ENCODE results near the gene DMD. TPM values are rescaled to one million over a fixed set of nuclear protein-coding genes. Genes with fewer than 3 reads are reported as not detected.

The DMD gene
- total RNA-seq, 2 donors from 2014 or later = 19.6 to 24.9 TPM

DNA sequence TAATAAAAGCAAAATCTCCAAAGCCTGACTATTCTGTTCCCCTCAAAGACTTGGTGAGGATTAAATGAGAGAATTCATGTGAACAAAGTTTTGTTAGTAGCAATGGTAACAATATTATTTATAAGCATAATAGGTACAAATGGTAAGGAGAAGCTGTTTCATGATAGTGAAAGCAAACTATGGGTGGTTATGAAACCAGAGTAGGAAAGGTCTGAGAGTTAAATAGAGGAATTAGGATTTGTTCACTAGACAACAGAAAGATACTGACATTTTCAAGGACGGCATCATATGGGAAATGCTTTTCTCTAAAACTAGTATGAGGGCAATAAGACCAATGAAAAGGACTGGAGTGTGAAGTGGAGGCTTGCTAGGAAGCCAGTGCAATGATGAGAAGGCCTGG lies 2010.9 kb downstream of the DMD start:
- no peak overlapping the region for H3K27ac ChIP-seq (ENCODE audit: low read depth, low read length)
- H3K27me3 Mint-ChIP-seq (ENCODE audit: insufficient read depth) = no peaks in the 10 kb centered on the region
- peaks cover 25% of the 10 kb centered on the region for H3K36me3 Mint-ChIP-seq (ENCODE audit: low read depth)
- H3K4me3 Mint-ChIP-seq = no peak overlapping the region
- no peak for DNase-seq
- H3K9me3 ChIP-seq (ENCODE audit: control insufficient read depth, low read length) = no peaks in the 10 kb centered on the region
- H3K4me1 Mint-ChIP-seq = no peaks in the 10 kb centered on the region
- 100% methylated on average over 1 of the region's 1 CpG for WGBS, 2 experiments (ENCODE audit: insufficient coverage in 1 of 2, insufficient read length in 1 of 2)
- no peak overlapping the region for H3K4me3 ChIP-seq (ENCODE audit: low read length)
- H3K27me3 ChIP-seq (ENCODE audit: control insufficient read depth, insufficient read depth, low read length, poor library complexity, severe bottlenecking) = no peaks in the 10 kb centered on the region
- no peak overlapping the region for H3K9ac ChIP-seq (ENCODE audit: extremely low read depth, low read length, poor library complexity, severe bottlenecking)
- TF ChIP-seq, protein P1, sequence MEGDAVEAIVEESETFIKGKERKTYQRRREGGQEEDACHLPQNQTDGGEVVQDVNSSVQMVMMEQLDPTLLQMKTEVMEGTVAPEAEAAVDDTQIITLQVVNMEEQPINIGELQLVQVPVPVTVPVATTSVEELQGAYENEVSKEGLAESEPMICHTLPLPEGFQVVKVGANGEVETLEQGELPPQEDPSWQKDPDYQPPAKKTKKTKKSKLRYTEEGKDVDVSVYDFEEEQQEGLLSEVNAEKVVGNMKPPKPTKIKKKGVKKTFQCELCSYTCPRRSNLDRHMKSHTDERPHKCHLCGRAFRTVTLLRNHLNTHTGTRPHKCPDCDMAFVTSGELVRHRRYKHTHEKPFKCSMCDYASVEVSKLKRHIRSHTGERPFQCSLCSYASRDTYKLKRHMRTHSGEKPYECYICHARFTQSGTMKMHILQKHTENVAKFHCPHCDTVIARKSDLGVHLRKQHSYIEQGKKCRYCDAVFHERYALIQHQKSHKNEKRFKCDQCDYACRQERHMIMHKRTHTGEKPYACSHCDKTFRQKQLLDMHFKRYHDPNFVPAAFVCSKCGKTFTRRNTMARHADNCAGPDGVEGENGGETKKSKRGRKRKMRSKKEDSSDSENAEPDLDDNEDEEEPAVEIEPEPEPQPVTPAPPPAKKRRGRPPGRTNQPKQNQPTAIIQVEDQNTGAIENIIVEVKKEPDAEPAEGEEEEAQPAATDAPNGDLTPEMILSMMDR (conservative IDR thresholded peaks at IDR 0.05) = no peak
- H3K27ac Mint-ChIP-seq = no peak overlapping the region
- H3K4me1 ChIP-seq (ENCODE audit: control insufficient read depth, insufficient read depth, low read length) = no peaks in the 10 kb centered on the region
- no peaks in the 10 kb centered on the region for H3K36me3 ChIP-seq (ENCODE audit: control insufficient read depth, insufficient read depth, low read length)
- H3K9me3 Mint-ChIP-seq = peaks cover 40% of the 10 kb centered on the region

- TF ChIP-seq, protein P1 (conservative IDR thresholded peaks at IDR 0.05) = no peak
- no peaks in the 10 kb centered on the region for H3K4me1 ChIP-seq (ENCODE audit: control insufficient read depth, insufficient read depth, low read length)
- no peak overlapping the region for H3K27ac Mint-ChIP-seq
- no peaks in the 10 kb centered on the region for H3K27me3 ChIP-seq (ENCODE audit: control insufficient read depth, insufficient read depth, low read length, poor library complexity, severe bottlenecking)
- no peak for DNase-seq
- H3K4me1 Mint-ChIP-seq = no peaks in the 10 kb centered on the region
- no peak overlapping the region for H3K9ac ChIP-seq (ENCODE audit: extremely low read depth, low read length, poor library complexity, severe bottlenecking)
- no peaks in the 10 kb centered on the region for H3K9me3 ChIP-seq (ENCODE audit: control insufficient read depth, low read length)
- H3K9me3 Mint-ChIP-seq = peaks cover 42% of the 10 kb centered on the region
- H3K27me3 Mint-ChIP-seq (ENCODE audit: insufficient read depth) = no peaks in the 10 kb centered on the region
- no peak overlapping the region for H3K27ac ChIP-seq (ENCODE audit: low read depth, low read length)
- no peak overlapping the region for H3K4me3 ChIP-seq (ENCODE audit: low read length)
- H3K36me3 Mint-ChIP-seq (ENCODE audit: low read depth) = peaks cover 26% of the 10 kb centered on the region
- 79% methylated on average over 5 of the region's 5 CpGs; no CpG with 5 or more reads in 1 of the 2 experiments for WGBS, 2 experiments (ENCODE audit: insufficient coverage in 1 of 2, insufficient read length in 1 of 2)
- H3K36me3 ChIP-seq (ENCODE audit: control insufficient read depth, insufficient read depth, low read length) = no peaks in the 10 kb centered on the region
- H3K4me3 Mint-ChIP-seq = no peak overlapping the region
Observed at GRCh38 chrX:31199840-31200114, 2011.6 kb downstream of the DMD start.

- peaks cover 46% of the 10 kb centered on the region for H3K9me3 Mint-ChIP-seq
- H3K9me3 ChIP-seq (ENCODE audit: control insufficient read depth, low read length) = no peaks in the 10 kb centered on the region
Observed at GRCh38 chrX:31199056-31199839, 2012.1 kb downstream of the DMD start.

More at GRCh38 chrX:31199056-31199839, 2012.1 kb downstream of the DMD start:
- no peak overlapping the region for H3K27ac ChIP-seq (ENCODE audit: low read depth, low read length)
- no peaks in the 10 kb centered on the region for H3K4me1 Mint-ChIP-seq
- no peak overlapping the region for H3K9ac ChIP-seq (ENCODE audit: extremely low read depth, low read length, poor library complexity, severe bottlenecking)
- no peak overlapping the region for H3K4me3 ChIP-seq (ENCODE audit: low read length)
- H3K27me3 ChIP-seq (ENCODE audit: control insufficient read depth, insufficient read depth, low read length, poor library complexity, severe bottlenecking) = no peaks in the 10 kb centered on the region
- H3K27ac Mint-ChIP-seq = no peak overlapping the region
- H3K4me3 Mint-ChIP-seq = no peak overlapping the region
- H3K36me3 Mint-ChIP-seq (ENCODE audit: low read depth) = peaks cover 30% of the 10 kb centered on the region
- no peaks in the 10 kb centered on the region for H3K36me3 ChIP-seq (ENCODE audit: control insufficient read depth, insufficient read depth, low read length)
- no peaks in the 10 kb centered on the region for H3K4me1 ChIP-seq (ENCODE audit: control insufficient read depth, insufficient read depth, low read length)
- 95% methylated on average over 4 of the region's 5 CpGs; no CpG with 5 or more reads in 1 of the 2 experiments for WGBS, 2 experiments (ENCODE audit: insufficient coverage in 1 of 2, insufficient read length in 1 of 2)
- TF ChIP-seq, protein P1 (conservative IDR thresholded peaks at IDR 0.05) = no peak
- DNase-seq = no peak
- H3K27me3 Mint-ChIP-seq (ENCODE audit: insufficient read depth) = no peaks in the 10 kb centered on the region
